SK-N-SH treated with all-trans-retinoic acid at 6 μM for 48 hours (cell line): ENCODE data around the gene TBC1D2B.

ENCODE experiments used
- BACH2 ChIP-seq: fragments of 250-450 bp; sonication (Bioruptor Pico); IDR thresholded peaks from 2 replicates; pipeline ENCODE4 v1.9.0; 2021; ENCODE audit warnings: mild to moderate bottlenecking, borderline replicate concordance
- CSDC2 ChIP-seq: fragments of 250-450 bp; sonication (Bioruptor Pico); IDR thresholded peaks from 2 replicates; pipeline ENCODE4 v1.5.0; 2020; ENCODE audit warnings: mild to moderate bottlenecking, moderate library complexity
- ISL1 ChIP-seq: fragments of 250-450 bp; sonication (Bioruptor Pico); IDR thresholded peaks from 2 replicates; pipeline ENCODE4 v2.1.2; 2022; ENCODE audit warnings: mild to moderate bottlenecking, moderate library complexity
- RARB ChIP-seq: fragments of 250-450 bp; sonication (Bioruptor Pico); IDR thresholded peaks from 2 replicates; pipeline ENCODE4 v1.8.0; 2021; ENCODE audit warnings: mild to moderate bottlenecking, moderate library complexity
- TOX ChIP-seq: fragments of 250-450 bp; sonication (Bioruptor Pico); IDR thresholded peaks from 2 replicates; pipeline ENCODE4 v1.8.0; 2021; ENCODE audit warnings: mild to moderate bottlenecking, moderate library complexity, borderline replicate concordance
- ZFP3 ChIP-seq: fragments of 250-450 bp; sonication (Bioruptor Pico); IDR thresholded peaks from 2 replicates; pipeline ENCODE4 v1.5.0; 2020; ENCODE audit warnings: mild to moderate bottlenecking, moderate library complexity
- ZFP30 ChIP-seq: fragments of 450-650 bp; formaldehyde crosslinking; IDR thresholded peaks from 2 replicates; pipeline ENCODE4 v1.5.0; 2022; ENCODE audit warnings: mild to moderate bottlenecking, moderate library complexity
- ZNF565 ChIP-seq: fragments of 450-650 bp; formaldehyde crosslinking; conservative IDR thresholded peaks from 2 replicates; pipeline ENCODE4 v1.5.0; 2020; ENCODE audit warnings: low read depth, mild to moderate bottlenecking, moderate library complexity
- TF ChIP-seq, protein P1 (sequence below): fragments of 250-450 bp; sonication (Bioruptor Pico); IDR thresholded peaks from 2 replicates; pipeline ENCODE4 v1.8.0; 2020; ENCODE audit warnings: mild to moderate bottlenecking, moderate library complexity, borderline replicate concordance
- TF ChIP-seq, protein P2 (sequence below): fragments of 250-450 bp; sonication (Bioruptor Pico); IDR thresholded peaks from 2 replicates; pipeline ENCODE4 v1.5.1; 2020; ENCODE audit warnings: low read depth, mild to moderate bottlenecking, moderate library complexity

DNA sequence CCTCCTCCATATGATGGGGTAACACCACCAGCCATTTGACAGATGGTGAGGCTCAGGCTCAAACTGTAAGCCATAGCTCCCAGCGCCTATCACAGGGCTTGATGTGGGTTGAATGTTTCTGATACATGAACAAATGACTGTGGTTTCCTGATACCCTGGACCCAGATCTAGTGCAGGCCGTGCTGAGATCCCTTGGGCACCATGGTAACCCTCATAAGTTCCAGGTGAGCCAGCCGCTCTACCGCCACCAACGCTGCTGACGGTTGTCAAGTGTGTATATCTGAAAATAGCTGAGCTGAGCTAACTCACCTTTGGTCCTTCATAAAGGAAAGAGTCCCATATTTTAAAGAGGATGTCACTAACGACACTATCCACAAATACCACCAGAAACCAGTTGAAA lies 74.5 kb downstream of the TBC1D2B start:
- no peak for TF ChIP-seq ZNF565 (CRISPR knock-in tag)
- no peak for TF ChIP-seq ZFP3
- TF ChIP-seq, protein P1, sequence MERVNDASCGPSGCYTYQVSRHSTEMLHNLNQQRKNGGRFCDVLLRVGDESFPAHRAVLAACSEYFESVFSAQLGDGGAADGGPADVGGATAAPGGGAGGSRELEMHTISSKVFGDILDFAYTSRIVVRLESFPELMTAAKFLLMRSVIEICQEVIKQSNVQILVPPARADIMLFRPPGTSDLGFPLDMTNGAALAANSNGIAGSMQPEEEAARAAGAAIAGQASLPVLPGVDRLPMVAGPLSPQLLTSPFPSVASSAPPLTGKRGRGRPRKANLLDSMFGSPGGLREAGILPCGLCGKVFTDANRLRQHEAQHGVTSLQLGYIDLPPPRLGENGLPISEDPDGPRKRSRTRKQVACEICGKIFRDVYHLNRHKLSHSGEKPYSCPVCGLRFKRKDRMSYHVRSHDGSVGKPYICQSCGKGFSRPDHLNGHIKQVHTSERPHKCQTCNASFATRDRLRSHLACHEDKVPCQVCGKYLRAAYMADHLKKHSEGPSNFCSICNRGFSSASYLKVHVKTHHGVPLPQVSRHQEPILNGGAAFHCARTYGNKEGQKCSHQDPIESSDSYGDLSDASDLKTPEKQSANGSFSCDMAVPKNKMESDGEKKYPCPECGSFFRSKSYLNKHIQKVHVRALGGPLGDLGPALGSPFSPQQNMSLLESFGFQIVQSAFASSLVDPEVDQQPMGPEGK (CRISPR knock-in tag), result no peak
- TF ChIP-seq, protein P2, sequence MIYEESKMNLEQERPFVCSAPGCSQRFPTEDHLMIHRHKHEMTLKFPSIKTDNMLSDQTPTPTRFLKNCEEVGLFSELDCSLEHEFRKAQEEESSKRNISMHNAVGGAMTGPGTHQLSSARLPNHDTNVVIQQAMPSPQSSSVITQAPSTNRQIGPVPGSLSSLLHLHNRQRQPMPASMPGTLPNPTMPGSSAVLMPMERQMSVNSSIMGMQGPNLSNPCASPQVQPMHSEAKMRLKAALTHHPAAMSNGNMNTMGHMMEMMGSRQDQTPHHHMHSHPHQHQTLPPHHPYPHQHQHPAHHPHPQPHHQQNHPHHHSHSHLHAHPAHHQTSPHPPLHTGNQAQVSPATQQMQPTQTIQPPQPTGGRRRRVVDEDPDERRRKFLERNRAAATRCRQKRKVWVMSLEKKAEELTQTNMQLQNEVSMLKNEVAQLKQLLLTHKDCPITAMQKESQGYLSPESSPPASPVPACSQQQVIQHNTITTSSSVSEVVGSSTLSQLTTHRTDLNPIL (CRISPR knock-in tag), result no peak
- no peak for TF ChIP-seq RARB (CRISPR knock-in tag)
- TF ChIP-seq CSDC2 (CRISPR knock-in tag), result no peak
- TF ChIP-seq ISL1, result no peak
- TF ChIP-seq BACH2 (CRISPR knock-in tag), result no peak
- TF ChIP-seq TOX (CRISPR knock-in tag), result no peak
- TF ChIP-seq ZFP30 (CRISPR knock-in tag), result no peak
